ENCODE results near the gene ELMOD1.
A peak's percentile ranks its signal among the peaks of the same experiment; 100 is the strongest.
"Not testable (repeated sequence)": the region's sequence is repeated elsewhere in the genome, so short reads cannot be mapped to it uniquely, and the experiment has no call there.

ELMOD1 gene

GRCh38 chr11:107590460-107591377 is at the start of gene ELMOD1:
Gene ELMOD1, plus strand, starts transcription at chr11:107591147. Its CDS starts 27,043 bp downstream, at chr11:107618190.
- DNase-seq = peak; percentile 22 to 54

GRCh38 chr11:107545101-107545514 is 45.8 kb upstream of the ELMOD1 start:
- DNase-seq = no peak

GRCh38 chr11:107547961-107548360 is 43.0 kb upstream of the ELMOD1 start:
- DNase-seq = no peak

- DNase-seq = peak; percentile 28 to 33
Measured at GRCh38 chr11:107549253-107549953, 41.5 kb upstream of the ELMOD1 start.

GRCh38 chr11:107549954-107550285 is 41.0 kb upstream of the ELMOD1 start:
- no peak for DNase-seq

- DNase-seq = no peak
Measured at GRCh38 chr11:107550304-107550703, 40.6 kb upstream of the ELMOD1 start.

GRCh38 chr11:107561688-107562087 is 29.3 kb upstream of the ELMOD1 start:
- no peak for DNase-seq

GRCh38 chr11:107562647-107563208 is 28.2 kb upstream of the ELMOD1 start:
- DNase-seq = no peak

GRCh38 chr11:107563702-107564101 is 27.2 kb upstream of the ELMOD1 start:
- peak; percentile 28 to 41 for DNase-seq

GRCh38 chr11:107564877-107565218 is 26.1 kb upstream of the ELMOD1 start:
- no peak for DNase-seq

GRCh38 chr11:107565219-107565937 is 25.6 kb upstream of the ELMOD1 start, which contains the start of gene ALKBH8:
Gene ALKBH8, minus strand, starts transcription at chr11:107565735. Its CDS starts 4,842 bp downstream, at chr11:107560893.
- peak; percentile 84 to 85 for DNase-seq

- DNase-seq = not testable (repeated sequence)
Measured at GRCh38 chr11:107565955-107566501, 24.9 kb upstream of the ELMOD1 start.

GRCh38 chr11:107566569-107566968 is 24.4 kb upstream of the ELMOD1 start:
- DNase-seq = no peak

GRCh38 chr11:107567739-107568335 is 23.1 kb upstream of the ELMOD1 start:
- no peak for DNase-seq

- DNase-seq = no peak
Measured at GRCh38 chr11:107570015-107570414, 20.9 kb upstream of the ELMOD1 start.

GRCh38 chr11:107573438-107573837 is 17.5 kb upstream of the ELMOD1 start:
- DNase-seq = no peak

- peak; percentile 62 to 69 for DNase-seq
Measured at GRCh38 chr11:107576497-107577345, 14.2 kb upstream of the ELMOD1 start.

- no peak for DNase-seq
Measured at GRCh38 chr11:107577346-107577711, 13.6 kb upstream of the ELMOD1 start.

GRCh38 chr11:107579169-107579568 is 11.8 kb upstream of the ELMOD1 start:
- not testable (repeated sequence) for DNase-seq

- no peak for DNase-seq
Measured at GRCh38 chr11:107581147-107581546, 9.8 kb upstream of the ELMOD1 start.

- no peak for DNase-seq
Measured at GRCh38 chr11:107583629-107584195, 7.2 kb upstream of the ELMOD1 start.

Measured in activated T-cell treated with anti-CD3 and anti-CD28 coated beads, Interleukin-2, amount 50 U/mL, for 48 hours (primary cell).